Hypothalamus (tissue), 51 donors: ENCODE measurements around the gene DPT.

Experiments used
- DNase-seq, 51 donors: peaks; one replicate each; lab custom pipeline; 2025; lab: John Stamatoyannopoulos, UW

Gene DPT

GRCh38 chr1:168672278-168672677, 56.7 kb downstream of the DPT start:
- no peak for DNase-seq

- no peak for DNase-seq
These were observed 57.2 kb downstream of the DPT start for GRCh38 chr1:168671782-168672181.

GRCh38 chr1:168665975-168666374, 63.0 kb downstream of the DPT start:
- DNase-seq: no peak

GRCh38 chr1:168664069-168664834, 64.8 kb downstream of the DPT start:
- no peak for DNase-seq

GRCh38 chr1:168656485-168656884, 72.5 kb downstream of the DPT start:
- DNase-seq: no peak

GRCh38 chr1:168654198-168654915, 74.6 kb downstream of the DPT start:
- DNase-seq: no peak

- DNase-seq: peak in 7 of 51 donors; percentile 2 to 46 (median 10)
These were observed 75.4 kb downstream of the DPT start for GRCh38 chr1:168653567-168653966.

- DNase-seq: no peak
These were observed 83.3 kb downstream of the DPT start for GRCh38 chr1:168645721-168646120.
